ENCODE measurements around the gene PFKFB3.

The PFKFB3 gene

DNA sequence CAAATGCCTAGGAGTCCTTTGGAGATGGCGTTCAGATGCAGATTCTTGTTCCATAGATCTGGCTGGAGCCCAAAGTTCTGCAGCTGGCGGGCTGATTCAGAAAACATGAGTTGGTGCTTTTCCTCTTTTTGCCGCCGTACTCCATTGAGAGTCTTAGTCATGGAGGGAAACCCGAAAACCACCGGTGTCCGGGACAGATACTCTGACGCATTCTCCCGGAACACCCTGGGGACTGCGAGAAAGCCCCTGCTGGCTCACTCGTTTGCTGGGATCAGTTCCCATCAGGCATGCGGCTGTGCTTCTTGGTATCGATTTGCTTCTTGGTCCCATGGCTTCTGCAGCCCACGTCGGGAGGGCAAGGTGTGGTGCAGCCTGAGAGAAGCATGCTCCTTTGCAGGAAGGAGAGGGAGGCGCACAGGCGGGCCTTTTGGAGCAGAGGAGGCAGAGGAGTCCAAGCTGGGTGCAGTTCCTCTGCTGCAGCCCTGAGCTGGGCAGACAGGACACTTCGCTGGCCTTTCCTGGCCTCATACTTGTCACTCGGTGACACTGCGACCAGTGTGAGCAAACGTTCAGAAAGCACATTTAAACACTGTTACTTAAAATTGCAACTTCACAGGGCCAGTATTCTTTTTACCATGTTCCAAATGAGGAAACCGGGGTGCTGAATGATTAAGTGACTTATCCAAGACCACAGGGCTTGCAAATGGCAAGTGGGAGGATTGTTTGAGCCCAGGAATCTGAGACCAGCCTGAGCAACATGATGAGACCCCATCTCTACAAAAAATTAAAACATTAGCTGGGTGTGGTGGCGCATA lies 30.6 kb upstream of the PFKFB3 start:
- TF ChIP-seq, protein P1, sequence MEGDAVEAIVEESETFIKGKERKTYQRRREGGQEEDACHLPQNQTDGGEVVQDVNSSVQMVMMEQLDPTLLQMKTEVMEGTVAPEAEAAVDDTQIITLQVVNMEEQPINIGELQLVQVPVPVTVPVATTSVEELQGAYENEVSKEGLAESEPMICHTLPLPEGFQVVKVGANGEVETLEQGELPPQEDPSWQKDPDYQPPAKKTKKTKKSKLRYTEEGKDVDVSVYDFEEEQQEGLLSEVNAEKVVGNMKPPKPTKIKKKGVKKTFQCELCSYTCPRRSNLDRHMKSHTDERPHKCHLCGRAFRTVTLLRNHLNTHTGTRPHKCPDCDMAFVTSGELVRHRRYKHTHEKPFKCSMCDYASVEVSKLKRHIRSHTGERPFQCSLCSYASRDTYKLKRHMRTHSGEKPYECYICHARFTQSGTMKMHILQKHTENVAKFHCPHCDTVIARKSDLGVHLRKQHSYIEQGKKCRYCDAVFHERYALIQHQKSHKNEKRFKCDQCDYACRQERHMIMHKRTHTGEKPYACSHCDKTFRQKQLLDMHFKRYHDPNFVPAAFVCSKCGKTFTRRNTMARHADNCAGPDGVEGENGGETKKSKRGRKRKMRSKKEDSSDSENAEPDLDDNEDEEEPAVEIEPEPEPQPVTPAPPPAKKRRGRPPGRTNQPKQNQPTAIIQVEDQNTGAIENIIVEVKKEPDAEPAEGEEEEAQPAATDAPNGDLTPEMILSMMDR (conservative IDR thresholded peaks at IDR 0.05; ENCODE audit: low read length): no peak
- peak; percentile 91 for DNase-seq (ENCODE audit: low read depth)
- peak overlapping the region; percentile 1 for H3K4me3 ChIP-seq (ENCODE audit: low read length)

DNA sequence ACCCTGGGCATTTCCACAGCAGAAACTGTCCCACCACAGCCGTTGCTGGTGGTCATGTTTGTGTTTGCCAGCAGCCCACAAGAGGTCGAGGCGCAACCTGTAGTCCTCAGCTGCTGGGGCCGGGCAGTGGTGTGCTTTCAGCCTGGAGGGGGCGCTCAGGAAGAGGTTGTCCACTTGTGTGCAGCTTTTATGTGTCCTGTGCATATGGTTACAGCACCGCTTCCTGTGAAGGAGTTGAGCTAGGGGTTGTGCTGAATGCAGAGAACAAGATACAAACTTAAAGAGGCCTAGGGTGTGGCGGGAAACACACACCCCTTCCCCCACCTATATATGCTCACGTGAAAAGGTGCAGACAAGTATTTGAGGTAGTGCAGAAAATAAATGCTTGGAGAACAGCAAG lies 29.5 kb upstream of the PFKFB3 start:
- TF ChIP-seq, protein P1 (conservative IDR thresholded peaks at IDR 0.05; ENCODE audit: low read length): no peak
- no peak overlapping the region for H3K4me3 ChIP-seq (ENCODE audit: low read length)
- DNase-seq (ENCODE audit: low read depth): no peak

DNA sequence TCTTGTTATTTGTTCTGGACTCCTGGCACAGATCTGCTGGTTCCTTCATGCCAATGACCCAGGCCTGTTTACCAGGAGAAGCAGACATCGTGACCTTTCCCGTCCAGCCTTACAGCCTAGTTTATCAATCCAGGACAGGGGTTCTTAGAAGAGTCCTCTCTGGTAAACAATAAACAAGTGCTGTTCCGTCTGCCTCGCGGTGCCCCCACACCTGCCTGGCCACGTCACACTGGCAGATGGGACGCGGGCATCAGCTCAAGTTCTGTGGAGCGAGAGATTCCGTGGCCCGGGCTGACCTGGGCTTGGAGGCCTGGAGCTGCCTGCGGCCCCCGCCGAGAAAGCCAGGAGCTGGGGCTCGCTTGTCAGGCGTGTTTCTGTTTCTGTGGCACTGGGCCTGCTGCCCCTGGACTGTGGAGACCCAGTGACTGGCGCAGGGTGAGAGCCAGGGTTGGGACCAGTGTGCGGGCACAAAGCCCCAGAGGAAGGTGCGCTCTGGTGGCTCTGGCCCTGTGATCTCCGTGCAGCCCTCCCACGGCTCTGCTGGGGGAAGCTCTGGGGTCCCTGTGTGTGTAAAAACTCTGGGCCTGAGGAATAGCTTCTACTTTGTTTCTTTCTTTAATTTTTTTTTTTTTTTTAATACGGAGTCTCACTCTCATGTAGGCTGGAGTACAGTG lies 28.4 kb upstream of the PFKFB3 start:
- no peak overlapping the region for H3K4me3 ChIP-seq (ENCODE audit: low read length)
- DNase-seq (ENCODE audit: low read depth): no peak
- TF ChIP-seq, protein P1 (conservative IDR thresholded peaks at IDR 0.05; ENCODE audit: low read length): no peak

DNA sequence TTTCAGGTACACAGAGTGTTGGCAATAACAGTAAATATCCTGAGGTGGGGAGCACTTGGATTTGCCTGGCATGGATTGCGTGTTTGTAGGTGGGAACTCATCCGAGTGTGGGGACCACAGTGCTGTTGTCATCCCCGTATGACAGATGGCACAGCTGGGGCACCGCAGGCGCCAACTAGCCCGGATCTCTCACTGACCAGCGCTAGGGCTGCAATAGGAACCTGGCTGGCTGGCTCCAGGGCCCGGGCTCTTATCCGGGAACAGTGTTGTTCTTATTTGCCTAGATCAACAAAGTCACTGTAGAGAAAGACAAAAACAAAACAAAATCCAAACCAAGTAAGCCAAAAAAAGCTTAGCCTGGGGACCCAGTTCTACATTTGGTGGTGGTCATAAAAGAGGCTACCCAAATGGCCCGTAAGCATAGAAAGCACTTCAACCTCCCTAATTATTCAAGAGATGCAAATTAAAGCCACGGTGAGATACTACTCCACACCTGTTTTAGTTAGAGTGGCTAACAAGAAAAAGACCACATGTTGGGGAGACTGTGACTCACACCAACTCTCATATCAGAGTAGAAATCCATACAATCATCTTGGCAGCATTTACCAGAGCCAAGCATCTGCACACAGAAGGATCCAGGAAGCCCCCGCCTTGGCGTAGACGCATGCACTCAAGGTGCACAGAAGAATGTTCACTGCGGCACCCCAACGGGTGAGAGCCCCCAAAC lies 27.2 kb upstream of the PFKFB3 start:
- DNase-seq (ENCODE audit: low read depth): no peak
- TF ChIP-seq, protein P1 (conservative IDR thresholded peaks at IDR 0.05; ENCODE audit: low read length): no peak

DNA sequence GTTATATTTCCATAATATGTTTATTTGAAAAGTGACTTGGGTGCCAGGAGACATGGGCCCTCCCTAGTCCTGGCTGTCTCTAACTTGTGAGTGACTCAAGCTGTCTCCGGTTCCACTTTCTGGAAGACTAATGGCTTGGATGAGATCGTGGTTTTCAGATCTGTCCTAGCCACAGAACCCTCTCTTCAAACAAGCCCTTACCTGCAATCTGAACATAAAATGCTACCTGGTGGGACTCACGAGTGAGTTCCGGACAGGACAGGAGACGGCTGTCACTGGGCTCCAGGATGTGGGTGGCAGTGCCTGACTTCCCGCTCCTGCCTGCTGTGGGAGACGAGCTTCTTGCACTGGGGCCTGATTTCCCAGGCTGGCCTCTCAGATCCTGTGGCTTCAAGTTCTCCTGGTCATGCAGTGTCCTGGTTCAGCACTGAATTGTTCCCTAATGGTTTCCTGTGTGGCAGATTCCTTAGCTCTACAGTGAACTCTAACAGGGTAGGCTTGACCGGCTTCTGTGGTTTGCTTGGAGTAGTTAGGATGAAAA lies 26.0 kb upstream of the PFKFB3 start:
- H3K4me3 ChIP-seq (ENCODE audit: low read length): no peak overlapping the region
- TF ChIP-seq, protein P1 (conservative IDR thresholded peaks at IDR 0.05; ENCODE audit: low read length): no peak
- DNase-seq (ENCODE audit: low read depth): peak; percentile 13

More for the DNA sequence above, 27.2 kb upstream of the PFKFB3 start:
- no peak overlapping the region for H3K4me3 ChIP-seq (ENCODE audit: low read length)

DNA sequence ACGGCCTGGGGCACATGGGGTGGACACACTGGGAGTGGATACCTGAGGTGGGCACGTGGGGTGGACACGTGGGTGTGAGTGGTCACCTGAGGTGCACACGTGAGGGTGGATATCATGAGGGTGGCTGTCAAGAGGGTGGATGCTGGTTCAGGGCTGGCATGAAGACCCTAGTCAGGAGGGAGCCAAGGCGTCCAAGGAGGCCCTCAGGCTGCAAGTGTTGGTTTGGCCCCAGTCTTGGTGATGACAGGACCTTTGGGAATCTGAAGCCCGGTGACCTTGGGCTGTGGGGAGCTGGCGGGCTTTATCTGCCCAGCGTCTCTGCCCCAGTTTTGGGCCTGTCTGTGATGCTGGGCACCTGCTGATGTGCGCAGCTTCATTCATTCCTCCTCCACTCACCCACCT lies 24.9 kb upstream of the PFKFB3 start:
- DNase-seq (ENCODE audit: low read depth): no peak
- H3K4me3 ChIP-seq (ENCODE audit: low read length): no peak overlapping the region
- TF ChIP-seq, protein P1 (conservative IDR thresholded peaks at IDR 0.05; ENCODE audit: low read length): no peak
